ENCODE results near the gene SLC16A5.

DNA sequence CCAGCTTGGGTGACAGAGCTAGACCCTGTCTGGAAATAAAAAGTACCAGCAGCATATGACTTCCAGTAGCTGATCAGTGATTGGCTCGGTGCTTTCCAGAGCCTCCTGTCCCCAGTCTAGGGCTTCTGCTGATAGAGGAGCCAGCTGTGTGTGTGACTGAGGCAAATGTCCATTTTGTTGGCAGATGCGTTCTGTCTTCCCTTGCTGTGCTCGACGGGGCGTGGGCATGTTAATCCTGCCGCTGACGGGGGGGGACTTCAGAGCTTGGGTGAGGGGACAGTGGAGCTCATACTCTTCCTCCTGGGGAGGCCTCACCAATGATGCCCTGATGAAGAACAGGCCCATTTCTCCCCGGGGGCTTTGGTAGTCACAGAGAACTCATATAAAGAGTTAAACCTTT lies 26.1 kb upstream of the SLC16A5 start:
- TF ChIP-seq, protein P1, sequence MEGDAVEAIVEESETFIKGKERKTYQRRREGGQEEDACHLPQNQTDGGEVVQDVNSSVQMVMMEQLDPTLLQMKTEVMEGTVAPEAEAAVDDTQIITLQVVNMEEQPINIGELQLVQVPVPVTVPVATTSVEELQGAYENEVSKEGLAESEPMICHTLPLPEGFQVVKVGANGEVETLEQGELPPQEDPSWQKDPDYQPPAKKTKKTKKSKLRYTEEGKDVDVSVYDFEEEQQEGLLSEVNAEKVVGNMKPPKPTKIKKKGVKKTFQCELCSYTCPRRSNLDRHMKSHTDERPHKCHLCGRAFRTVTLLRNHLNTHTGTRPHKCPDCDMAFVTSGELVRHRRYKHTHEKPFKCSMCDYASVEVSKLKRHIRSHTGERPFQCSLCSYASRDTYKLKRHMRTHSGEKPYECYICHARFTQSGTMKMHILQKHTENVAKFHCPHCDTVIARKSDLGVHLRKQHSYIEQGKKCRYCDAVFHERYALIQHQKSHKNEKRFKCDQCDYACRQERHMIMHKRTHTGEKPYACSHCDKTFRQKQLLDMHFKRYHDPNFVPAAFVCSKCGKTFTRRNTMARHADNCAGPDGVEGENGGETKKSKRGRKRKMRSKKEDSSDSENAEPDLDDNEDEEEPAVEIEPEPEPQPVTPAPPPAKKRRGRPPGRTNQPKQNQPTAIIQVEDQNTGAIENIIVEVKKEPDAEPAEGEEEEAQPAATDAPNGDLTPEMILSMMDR (IDR thresholded peaks at IDR 0.05) = no peak
- no peak for TF ChIP-seq POLR2A (IDR thresholded peaks at IDR 0.05)
